NCI-H146 treated with DMSO at 0.1 percent for 48 hours (cell line): ENCODE data around the gene PMPCA.
"Not testable (repeated sequence)": the region's sequence is repeated elsewhere in the genome, so short reads cannot be mapped to it uniquely, and the experiment has no call there.

Source experiments
- DNase-seq: peaks from one replicate; lab custom pipeline; 2025; ENCODE audit not compliant: unreplicated experiment; lab: John Stamatoyannopoulos, UW

PMPCA gene

GRCh38 chr9:136409557-136410455 lies 652 bp upstream of the PMPCA start:
- DNase-seq: no peak

DNA sequence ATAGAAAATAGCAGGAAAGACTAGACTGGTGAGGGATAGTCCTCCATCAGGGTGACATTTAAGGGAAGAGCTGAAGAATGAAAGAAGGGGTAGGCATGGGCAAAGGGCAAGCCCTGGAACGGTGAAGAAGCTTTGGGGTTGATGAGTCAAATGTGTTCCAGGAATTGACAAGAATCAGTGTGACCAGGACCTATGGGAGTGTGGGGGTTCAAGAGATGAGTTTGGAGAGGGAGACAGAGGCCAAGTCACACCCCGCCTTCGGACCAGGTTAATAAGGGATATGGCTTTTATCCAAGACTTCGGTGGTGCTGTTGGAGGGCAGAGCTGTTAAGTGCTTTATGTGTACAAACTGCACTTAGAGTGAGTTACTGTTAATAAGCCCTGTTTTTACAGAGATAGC lies 920 bp downstream of the PMPCA start:
- DNase-seq: no peak

DNA sequence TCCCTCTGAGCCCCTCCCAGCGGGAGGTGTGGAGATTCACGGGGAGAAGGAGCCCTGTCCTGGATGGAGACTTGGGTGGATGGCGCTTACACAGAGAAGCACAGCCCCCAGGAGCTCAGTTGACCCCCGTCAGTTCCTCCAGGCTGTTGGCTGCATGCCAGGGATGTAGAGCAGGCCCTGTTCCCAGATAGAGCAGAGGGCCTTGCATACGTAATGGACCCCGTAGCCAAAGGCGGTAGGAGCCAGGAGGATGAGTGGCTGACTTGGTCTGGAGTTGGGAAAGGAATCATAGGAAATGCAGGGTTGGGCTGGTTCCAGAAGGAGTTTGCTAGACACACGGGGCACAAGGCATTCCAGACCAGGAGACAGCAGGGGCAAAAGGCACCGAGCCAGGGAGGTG lies 2.5 kb downstream of the PMPCA start:
- no peak for DNase-seq

DNA sequence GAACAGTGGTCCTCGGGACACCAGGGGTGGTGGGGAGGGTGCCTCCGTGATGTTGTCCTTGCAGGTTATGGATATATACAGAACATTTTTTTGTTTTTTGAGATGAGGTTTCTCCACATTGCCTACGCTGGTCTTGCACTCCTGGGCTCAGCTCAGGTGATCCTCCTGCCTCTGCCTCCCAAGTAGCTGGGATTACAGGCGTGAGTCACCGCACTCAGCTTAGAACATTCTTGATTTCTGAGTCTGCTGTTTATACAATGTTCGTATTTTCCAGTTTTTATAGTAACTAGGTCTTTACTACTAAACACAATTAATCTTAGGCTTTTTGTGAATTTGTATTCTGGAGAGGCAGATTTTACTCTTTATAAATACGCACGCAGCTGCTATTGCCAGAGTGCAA lies 6.0 kb downstream of the PMPCA start:
- no peak for DNase-seq

- DNase-seq: no peak
These were observed 6.5 kb downstream of the PMPCA start for GRCh38 chr9:136416914-136417313.

DNA sequence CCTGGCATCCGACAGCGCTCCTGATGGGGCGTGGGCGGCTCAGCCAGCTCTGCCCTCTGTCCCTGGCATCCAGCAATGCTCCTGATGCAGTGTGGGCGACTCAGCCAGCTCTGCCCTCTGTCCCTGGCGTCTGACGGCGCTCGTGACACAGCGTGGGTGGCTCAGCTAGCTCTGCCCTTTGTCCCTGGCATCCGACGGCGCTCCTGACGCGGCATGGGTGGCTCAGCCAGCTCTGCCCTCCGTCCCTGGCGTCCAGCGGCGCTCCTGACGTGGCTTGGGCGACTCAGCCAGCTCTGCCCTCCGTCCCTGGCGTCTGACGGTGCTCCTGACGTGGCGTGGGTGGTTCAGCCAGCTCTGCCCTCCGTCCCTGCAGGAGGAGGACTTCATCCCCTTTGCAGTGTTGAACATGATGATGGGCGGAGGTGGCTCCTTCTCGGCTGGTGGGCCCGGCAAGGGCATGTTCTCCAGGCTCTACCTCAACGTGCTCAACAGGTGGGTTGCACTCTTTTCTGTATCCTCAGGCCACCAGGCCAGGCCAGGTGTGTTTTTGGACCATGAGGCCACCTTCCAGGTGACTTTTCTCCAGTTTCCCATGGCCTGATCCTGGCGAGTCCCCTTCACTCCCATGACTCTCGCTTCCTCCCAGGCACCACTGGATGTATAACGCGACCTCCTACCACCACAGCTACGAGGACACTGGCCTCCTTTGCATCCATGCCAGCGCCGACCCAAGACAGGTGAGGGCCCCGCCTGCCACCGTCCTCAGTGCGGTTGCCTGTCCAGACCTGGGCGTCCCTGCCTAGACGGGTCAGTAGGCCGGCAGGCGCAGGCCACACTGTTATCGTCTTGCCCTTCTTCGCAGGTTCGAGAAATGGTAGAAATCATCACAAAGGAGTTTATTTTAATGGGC lies 8.0 kb downstream of the PMPCA start:
- DNase-seq: no peak

- no peak for DNase-seq
These were observed 8.6 kb downstream of the PMPCA start for GRCh38 chr9:136419092-136419420.

DNA sequence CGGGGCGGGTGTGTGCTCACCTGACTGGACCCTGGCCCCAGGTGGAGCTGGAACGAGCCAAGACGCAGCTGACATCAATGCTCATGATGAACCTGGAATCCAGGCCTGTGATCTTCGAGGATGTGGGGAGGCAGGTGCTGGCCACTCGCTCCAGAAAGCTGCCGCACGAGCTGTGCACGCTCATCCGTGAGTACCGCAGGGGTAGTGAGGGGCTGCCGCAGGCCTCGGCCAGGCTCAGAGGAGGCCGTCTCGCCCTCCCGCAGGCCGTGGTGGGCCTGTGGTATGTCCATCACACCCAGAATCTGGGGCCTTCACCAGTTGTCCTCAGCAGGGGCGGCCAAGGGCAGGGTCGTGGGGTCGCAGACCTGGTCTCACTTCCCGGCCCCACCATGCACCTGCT lies 11.3 kb downstream of the PMPCA start:
- DNase-seq: no peak

DNA sequence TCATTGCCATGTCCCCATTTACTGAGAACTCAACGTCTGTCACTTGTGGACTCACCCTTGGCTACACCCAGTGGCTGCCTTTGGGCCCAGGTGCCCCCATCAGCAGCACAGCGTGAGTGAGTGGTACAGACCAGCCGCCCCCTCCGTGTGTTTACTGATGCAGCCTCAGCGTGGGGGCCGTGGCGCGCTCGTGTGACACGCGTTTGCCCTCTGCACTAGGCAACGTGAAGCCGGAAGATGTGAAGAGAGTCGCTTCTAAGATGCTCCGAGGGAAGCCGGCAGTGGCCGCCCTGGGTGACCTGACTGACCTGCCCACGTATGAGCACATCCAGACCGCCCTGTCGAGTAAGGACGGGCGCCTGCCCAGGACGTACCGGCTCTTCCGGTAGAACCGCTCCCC lies 12.4 kb downstream of the PMPCA start:
- no peak for DNase-seq

- DNase-seq: no peak
These were observed 13.1 kb downstream of the PMPCA start for GRCh38 chr9:136423432-136424146.

DNA sequence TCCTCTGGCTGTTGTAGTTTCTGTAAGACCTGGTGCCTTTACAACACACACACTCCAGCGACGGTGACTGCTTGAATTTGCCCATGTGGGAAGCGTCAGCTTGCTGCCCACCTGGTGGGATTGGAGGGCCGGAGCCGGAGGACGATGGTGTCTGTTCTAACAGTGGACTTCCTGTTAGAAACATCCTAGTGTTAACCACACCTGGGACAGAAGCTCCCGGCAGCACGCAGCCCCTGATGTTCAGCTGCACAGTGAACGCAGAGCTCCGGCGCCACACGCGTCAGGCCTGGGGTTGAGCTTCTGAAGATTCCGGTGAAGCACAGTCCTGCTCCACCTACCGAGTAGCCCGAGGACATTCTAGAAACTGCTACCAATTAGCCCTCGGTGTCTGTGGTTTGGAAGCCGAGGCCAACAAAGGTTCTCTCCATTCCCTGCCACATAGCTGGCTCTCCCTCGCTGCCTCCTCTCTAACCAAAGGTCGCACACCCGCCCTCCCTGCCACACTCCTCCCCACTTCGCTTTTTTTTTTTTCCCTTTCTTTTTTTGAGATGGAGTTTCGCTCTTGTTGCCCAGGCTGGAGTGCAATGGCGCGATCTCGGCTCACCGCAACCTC lies 14.4 kb downstream of the PMPCA start:
- no peak for DNase-seq

DNA sequence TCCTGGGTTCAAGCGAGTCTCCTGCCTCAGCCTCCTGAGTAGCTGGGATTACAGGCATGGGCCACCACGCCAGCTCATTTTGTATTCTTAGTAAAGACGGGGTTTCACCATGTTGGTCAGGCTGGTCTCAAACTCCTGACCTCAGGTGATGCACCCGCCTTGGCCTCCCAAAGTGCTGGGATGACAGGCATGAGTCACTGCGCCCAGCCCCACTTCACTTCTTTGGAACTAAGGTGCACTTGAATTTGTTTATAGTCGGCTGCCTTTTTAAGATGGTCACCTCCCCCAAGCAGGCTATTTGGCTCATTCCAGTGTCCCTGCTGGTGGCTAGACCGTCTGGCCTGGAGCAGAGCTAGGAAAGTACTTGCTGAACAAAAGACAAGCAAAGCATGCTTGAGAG lies 14.9 kb downstream of the PMPCA start:
- DNase-seq: not testable (repeated sequence)

- no peak for DNase-seq
These were observed 16.3 kb downstream of the PMPCA start for GRCh38 chr9:136426787-136427186.

DNA sequence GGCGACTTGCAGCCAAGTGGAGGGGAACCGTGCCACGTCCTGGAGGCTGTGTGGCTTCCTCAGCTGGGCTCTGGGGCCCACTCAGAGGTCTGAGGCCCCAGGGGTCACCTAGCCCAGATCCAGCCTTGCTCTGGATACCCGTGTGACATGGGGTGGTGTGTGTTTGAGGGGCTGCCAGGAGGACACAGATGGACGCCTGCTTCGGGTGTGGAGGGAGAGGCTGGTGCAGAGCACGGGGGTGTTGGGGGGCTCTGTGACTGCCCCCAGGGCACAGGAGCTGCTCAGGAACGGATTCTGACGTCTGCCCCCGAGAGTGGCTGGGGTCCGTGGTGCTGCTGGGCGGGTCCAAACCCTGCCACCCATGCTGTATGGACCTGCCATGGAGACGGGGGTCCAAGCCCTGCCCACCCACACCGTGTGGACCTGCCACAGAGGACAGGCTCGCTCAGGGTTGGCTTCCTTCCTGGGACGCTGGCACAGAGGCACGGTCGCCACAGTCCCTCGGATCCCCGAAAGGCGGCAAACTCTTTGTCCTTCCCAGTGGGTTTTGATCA lies 18.7 kb downstream of the PMPCA start:
- no peak for DNase-seq

- DNase-seq: no peak
These were observed 19.4 kb downstream of the PMPCA start for GRCh38 chr9:136429683-136430491.

DNA sequence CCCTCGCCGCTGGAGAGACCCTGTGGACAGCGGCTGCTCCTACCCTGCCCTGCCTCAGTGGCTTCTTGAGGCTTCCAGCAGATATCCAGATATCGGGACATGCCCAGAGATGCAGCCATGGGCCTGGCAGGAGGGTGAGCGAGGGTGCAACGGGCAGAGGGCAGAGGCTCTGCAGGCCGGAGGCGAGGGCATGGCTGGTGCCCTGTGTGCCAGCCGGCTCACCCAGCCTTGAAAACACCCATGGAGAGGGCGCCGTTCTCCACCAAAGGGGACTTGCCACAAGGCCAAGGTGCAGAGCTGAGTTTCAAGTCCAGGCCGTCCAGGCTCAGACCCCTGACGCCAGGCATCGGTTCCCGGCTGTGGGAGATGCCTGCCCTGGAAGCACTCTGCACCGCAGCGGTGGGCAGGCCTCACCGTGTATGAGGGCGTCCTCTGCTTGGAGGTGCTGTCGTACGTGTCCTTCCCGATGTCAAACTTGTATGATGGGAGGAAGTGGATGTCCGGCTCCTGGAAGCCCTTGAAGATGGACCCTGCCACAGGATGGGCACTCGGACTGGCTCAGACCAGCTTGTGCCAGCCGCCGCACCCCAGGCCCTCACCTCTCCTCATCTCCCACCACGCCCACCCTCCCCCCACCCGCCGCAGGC lies 20.3 kb downstream of the PMPCA start:
- DNase-seq: no peak

DNA sequence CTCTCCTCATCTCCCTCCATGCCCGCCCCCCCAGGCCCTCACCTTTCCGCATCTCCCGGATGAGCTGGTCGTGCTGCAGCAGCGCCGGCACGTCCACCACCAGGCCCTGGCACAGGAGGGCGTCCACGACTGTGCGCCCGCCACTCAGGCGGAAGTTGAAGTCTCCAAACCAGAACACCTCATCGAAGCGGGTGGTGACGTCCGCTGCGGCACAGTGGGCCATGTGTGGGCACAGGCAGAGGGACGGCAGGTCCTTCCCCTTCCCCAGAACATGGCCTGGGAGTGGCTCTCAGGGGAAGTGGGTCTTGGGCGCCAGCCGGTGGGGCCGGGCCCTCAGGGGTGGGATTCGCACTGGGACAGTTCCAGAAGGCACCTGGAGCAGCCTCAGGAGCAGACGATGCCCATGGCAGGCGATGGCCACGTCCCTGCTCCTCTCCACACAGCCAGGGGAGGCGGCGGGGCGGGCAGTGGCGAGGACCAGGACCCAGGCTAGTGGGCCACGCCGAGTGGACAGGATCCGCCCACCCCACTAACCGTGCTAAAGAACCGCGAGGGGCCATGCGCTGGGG lies 21.4 kb downstream of the PMPCA start:
- no peak for DNase-seq

- DNase-seq: no peak
These were observed 22.1 kb downstream of the PMPCA start for GRCh38 chr9:136432591-136432990.

DNA sequence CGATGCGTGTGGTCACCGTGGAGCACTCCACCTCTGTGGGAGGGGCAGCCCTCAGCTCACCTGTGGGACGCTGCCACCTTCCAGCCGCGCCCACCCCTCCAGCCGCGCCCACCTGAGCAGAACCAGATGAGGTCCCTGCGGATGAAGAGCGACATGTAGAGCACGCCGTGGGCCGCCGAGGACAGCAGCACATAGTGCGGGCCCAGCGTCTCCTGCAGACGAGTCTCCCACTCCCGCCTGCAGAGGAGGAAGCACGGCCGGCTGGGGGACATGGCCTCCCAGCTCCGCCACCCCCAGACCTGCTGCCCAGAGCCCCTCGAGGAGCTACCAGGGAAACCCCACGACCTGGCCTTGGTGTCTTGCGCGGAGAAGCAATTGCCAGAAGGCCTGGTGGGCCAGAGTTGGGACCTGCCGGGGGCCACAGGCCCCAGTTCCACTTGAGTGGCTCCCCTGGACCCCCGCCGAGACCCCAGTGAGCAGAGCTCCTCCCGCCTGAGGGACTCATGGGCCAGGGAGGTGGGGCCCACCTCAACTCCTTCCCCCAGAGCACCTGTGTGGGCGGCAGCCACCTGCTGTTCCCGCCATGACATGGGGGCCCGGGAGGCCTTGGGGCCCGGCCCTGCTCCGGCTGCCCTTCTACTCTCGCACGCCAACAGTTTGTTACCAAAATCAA lies 22.7 kb downstream of the PMPCA start:
- no peak for DNase-seq
